ENCODE data around the gene CD59. TPM values are rescaled to one million over a fixed set of nuclear protein-coding genes. Genes with fewer than 3 reads are reported as not detected.
A peak's percentile ranks its signal among the peaks of the same experiment; 100 is the strongest.

Gene CD59
- total RNA-seq, 1 donor from 2014 or later, result 718 TPM

DNA sequence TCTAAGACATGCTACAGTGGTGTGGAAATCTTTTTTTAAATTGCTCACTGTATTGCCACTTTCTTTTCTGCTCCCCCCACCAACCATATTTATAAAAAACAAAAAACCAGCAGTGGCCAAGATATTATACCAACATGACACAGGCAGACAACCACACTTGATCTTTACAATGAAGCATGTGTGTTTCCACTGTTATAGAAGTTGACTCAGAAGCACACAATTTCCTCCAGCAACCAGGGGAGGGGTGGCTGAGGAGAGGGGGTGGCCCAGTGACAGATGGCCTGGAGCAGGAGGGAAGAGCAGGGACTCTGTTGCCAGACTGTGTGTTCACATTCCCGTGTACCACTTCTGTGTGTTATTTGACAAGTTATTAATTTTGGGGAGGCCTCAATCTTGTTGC is 14.8 kb downstream of the CD59 start:
- no peak for DNase-seq (ENCODE audit: low spot score)
- Mint-ChIP-seq H3K27ac (ENCODE audit: unreplicated experiment) (peak overlapping the region; percentile 99), H3K4me1 (ENCODE audit: low read depth) (peaks cover 68% of the 10 kb centered on the region), H3K4me3 (ENCODE audit: unreplicated experiment) (peak overlapping the region; percentile 3), H3K27me3 (ENCODE audit: low read depth) (no peaks in the 10 kb centered on the region), H3K36me3 (ENCODE audit: low read depth) (peaks cover 25% of the 10 kb centered on the region), H3K9me3 (ENCODE audit: low read depth) (no peaks in the 10 kb centered on the region)
- TF ChIP-seq, protein P1, sequence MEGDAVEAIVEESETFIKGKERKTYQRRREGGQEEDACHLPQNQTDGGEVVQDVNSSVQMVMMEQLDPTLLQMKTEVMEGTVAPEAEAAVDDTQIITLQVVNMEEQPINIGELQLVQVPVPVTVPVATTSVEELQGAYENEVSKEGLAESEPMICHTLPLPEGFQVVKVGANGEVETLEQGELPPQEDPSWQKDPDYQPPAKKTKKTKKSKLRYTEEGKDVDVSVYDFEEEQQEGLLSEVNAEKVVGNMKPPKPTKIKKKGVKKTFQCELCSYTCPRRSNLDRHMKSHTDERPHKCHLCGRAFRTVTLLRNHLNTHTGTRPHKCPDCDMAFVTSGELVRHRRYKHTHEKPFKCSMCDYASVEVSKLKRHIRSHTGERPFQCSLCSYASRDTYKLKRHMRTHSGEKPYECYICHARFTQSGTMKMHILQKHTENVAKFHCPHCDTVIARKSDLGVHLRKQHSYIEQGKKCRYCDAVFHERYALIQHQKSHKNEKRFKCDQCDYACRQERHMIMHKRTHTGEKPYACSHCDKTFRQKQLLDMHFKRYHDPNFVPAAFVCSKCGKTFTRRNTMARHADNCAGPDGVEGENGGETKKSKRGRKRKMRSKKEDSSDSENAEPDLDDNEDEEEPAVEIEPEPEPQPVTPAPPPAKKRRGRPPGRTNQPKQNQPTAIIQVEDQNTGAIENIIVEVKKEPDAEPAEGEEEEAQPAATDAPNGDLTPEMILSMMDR (IDR thresholded peaks at IDR 0.05), result no peak

DNA sequence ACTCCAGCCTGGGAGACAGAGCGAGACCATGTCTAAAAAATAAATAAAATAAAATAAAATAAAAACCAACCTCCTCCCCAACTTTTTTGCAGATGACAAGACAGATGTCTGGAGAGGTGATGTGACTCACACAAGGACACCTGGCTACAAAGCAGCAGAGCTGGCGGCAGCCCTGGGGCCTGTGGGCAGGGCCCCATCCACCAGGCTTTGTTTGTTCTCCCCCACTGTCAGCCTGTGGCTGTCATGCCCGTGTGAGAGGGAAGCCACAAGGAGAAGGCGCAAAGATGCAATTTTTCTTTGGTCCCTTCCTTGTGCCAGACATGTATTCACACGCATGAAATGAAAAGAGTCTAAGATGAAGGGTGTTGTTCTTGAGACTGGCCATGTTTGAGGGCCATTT is 16.6 kb downstream of the CD59 start:
- H3K4me3 Mint-ChIP-seq (ENCODE audit: unreplicated experiment), result no peak overlapping the region
- no peaks in the 10 kb centered on the region for H3K9me3 Mint-ChIP-seq (ENCODE audit: low read depth)
- no peak for DNase-seq (ENCODE audit: low spot score)
- H3K4me1 Mint-ChIP-seq (ENCODE audit: low read depth), result peaks cover 59% of the 10 kb centered on the region
- no peaks in the 10 kb centered on the region for H3K27me3 Mint-ChIP-seq (ENCODE audit: low read depth)
- TF ChIP-seq, protein P1 (IDR thresholded peaks at IDR 0.05), result no peak
- H3K36me3 Mint-ChIP-seq (ENCODE audit: low read depth), result peaks cover 28% of the 10 kb centered on the region
- H3K27ac Mint-ChIP-seq (ENCODE audit: unreplicated experiment), result peak overlapping the region; percentile 41

DNA sequence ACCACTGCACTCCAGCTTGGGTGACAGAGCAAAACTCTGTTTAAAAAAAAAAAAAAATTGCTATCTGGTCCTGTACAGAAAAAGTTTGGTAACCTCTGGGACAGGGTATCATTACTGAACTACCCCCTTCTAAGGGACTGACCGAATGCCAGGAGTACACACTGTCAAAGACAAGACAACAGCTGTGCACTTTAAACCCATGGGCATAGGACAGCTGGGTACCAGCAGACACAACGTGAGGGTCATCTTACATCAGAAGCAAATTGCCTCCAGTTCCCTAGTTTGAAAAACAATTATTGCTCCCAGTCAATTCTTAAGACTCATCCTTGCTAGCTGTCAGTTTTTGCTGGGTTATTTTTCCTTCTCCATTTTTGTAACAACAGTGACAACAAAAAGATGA is 17.8 kb downstream of the CD59 start:
- H3K27ac Mint-ChIP-seq (ENCODE audit: unreplicated experiment), result no peak overlapping the region
- TF ChIP-seq, protein P1 (IDR thresholded peaks at IDR 0.05), result no peak
- peaks cover 48% of the 10 kb centered on the region for H3K4me1 Mint-ChIP-seq (ENCODE audit: low read depth)
- H3K27me3 Mint-ChIP-seq (ENCODE audit: low read depth), result no peaks in the 10 kb centered on the region
- H3K4me3 Mint-ChIP-seq (ENCODE audit: unreplicated experiment), result no peak overlapping the region
- DNase-seq (ENCODE audit: low spot score), result no peak
- H3K36me3 Mint-ChIP-seq (ENCODE audit: low read depth), result peaks cover 33% of the 10 kb centered on the region
- H3K9me3 Mint-ChIP-seq (ENCODE audit: low read depth), result no peaks in the 10 kb centered on the region

DNA sequence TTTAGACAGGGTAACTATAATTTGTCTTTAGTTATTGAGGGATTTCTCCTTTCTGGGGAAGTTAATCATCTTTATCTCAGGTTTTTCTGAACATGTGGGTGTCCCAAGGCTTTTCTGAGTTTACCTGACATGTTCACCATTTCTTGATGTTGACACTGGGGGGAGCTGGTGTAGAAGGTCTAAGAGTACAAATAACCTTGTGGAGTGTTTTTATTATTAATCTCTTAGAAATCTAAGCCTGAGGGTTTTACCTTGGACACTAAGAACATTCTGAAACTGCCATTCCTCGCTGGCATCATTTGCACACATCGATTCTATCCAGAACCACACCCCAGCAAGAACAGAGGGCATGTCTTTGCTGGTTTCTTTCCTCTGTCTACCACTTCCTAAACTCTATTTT is 20.0 kb downstream of the CD59 start:
- no peaks in the 10 kb centered on the region for H3K27me3 Mint-ChIP-seq (ENCODE audit: low read depth)
- TF ChIP-seq, protein P1 (IDR thresholded peaks at IDR 0.05), result peak; percentile 74
- H3K4me1 Mint-ChIP-seq (ENCODE audit: low read depth), result peaks cover 29% of the 10 kb centered on the region
- peaks cover 32% of the 10 kb centered on the region for H3K36me3 Mint-ChIP-seq (ENCODE audit: low read depth)
- no peak overlapping the region for H3K27ac Mint-ChIP-seq (ENCODE audit: unreplicated experiment)
- no peak overlapping the region for H3K4me3 Mint-ChIP-seq (ENCODE audit: unreplicated experiment)
- no peaks in the 10 kb centered on the region for H3K9me3 Mint-ChIP-seq (ENCODE audit: low read depth)
- no peak for DNase-seq (ENCODE audit: low spot score)

DNA sequence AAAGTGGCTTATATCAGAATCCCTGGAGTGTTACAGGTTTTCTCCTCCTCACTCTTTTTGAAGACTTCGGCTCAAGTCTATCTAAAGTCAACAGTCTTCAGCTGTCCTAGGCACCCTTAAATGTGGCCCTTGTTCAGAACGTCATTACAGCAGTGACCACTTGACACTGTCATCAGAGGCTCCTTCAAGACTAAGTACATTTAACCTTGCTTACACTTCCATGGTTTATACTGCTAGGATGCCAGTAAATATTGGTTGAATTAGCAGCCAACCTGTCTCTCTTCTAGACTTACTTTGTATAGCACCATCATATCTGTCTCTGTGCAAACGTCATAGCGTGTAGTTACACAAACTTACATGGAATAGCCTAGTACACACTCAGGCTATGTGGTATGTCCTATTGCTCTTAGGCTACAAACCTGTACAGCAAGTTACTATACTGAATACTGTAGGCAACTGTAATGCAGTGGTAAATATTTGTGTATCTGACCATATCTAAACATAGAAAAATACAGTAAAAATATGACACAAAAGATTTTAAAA is 22.3 kb downstream of the CD59 start:
- H3K4me1 Mint-ChIP-seq (ENCODE audit: low read depth), result peaks cover 19% of the 10 kb centered on the region
- H3K9me3 Mint-ChIP-seq (ENCODE audit: low read depth), result no peaks in the 10 kb centered on the region
- H3K27me3 Mint-ChIP-seq (ENCODE audit: low read depth), result no peaks in the 10 kb centered on the region
- H3K36me3 Mint-ChIP-seq (ENCODE audit: low read depth), result peaks cover 32% of the 10 kb centered on the region
- no peak for DNase-seq (ENCODE audit: low spot score)
- no peak overlapping the region for H3K4me3 Mint-ChIP-seq (ENCODE audit: unreplicated experiment)
- no peak overlapping the region for H3K27ac Mint-ChIP-seq (ENCODE audit: unreplicated experiment)
- TF ChIP-seq, protein P1 (IDR thresholded peaks at IDR 0.05), result no peak
